KBM-7 (cell line): ENCODE measurements around the gene MAP1LC3B2.
"Not testable (repeated sequence)": the region's sequence is repeated elsewhere in the genome, so short reads cannot be mapped to it uniquely, and the experiment has no call there.

Experiments used
- DNase-seq: peaks from one replicate; pipeline ENCODE4 v3.0.0-alpha.2; 2015
- in situ Hi-C: fragments of 300-500 bp; cut with MboI; formaldehyde crosslinking; loops from 2 replicates; pipeline ENCODE4 v1.14.3; 2020; ENCODE audit warnings: low sequenced_read_pairs, low pct_unique_long_range_greater_than_20kb, mixed read lengths

The MAP1LC3B2 gene

GRCh38 chr12:116556356-116556952 lies 2.7 kb upstream of the MAP1LC3B2 start:
- in situ Hi-C loops = no loop called here
- no peak for DNase-seq

- peak; percentile 70 for DNase-seq
- in situ Hi-C loops = no loop called here
Observed at GRCh38 chr12:116556964-116557698, 2.0 kb upstream of the MAP1LC3B2 start.

- DNase-seq = no peak
- in situ Hi-C loops = no loop called here
Observed at GRCh38 chr12:116558280-116559161, 660 bp upstream of the MAP1LC3B2 start.

- peak; percentile 50 for DNase-seq
- in situ Hi-C loops = no loop called here
Observed at GRCh38 chr12:116561181-116561821, 2.1 kb downstream of the MAP1LC3B2 start.

- in situ Hi-C loops = no loop called here
Observed at GRCh38 chr12:116562090-116562489, 2.9 kb downstream of the MAP1LC3B2 start.

DNA sequence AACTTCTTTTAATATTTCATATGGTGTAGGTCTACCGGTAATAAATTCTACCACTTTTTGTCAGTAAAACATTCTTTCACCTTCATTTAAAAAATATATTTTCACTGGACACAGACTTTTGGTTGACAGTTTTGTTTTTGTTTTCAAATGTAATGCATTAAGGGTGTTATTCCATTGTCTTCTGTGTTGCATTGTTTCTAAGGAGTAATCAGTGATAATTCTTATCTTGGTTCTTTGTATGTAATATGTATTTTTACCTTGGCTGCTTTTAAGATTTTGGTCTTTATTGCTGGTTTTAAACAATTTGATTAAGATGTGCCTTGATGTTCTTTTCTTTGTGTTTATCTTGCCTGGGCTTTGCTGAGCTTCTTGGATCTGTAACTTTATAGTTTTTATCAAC lies 4.1 kb downstream of the MAP1LC3B2 start:
- DNase-seq = no peak
- in situ Hi-C loops = no loop called here

More at GRCh38 chr12:116562090-116562489, 2.9 kb downstream of the MAP1LC3B2 start:
- no peak for DNase-seq

- DNase-seq = no peak
- in situ Hi-C loops = no loop called here
Observed at GRCh38 chr12:116564080-116564479, 4.9 kb downstream of the MAP1LC3B2 start.

- DNase-seq = not testable (repeated sequence)
Observed at GRCh38 chr12:116565221-116565620, 6.0 kb downstream of the MAP1LC3B2 start.

GRCh38 chr12:116565963-116566362 lies 6.8 kb downstream of the MAP1LC3B2 start:
- in situ Hi-C loops = no loop called here
- no peak for DNase-seq

More at GRCh38 chr12:116565221-116565620, 6.0 kb downstream of the MAP1LC3B2 start:
- in situ Hi-C loops = not testable (repeated sequence)

- no peak for DNase-seq
- in situ Hi-C loops = no loop called here
Observed at GRCh38 chr12:116568203-116568602, 9.0 kb downstream of the MAP1LC3B2 start.

DNA sequence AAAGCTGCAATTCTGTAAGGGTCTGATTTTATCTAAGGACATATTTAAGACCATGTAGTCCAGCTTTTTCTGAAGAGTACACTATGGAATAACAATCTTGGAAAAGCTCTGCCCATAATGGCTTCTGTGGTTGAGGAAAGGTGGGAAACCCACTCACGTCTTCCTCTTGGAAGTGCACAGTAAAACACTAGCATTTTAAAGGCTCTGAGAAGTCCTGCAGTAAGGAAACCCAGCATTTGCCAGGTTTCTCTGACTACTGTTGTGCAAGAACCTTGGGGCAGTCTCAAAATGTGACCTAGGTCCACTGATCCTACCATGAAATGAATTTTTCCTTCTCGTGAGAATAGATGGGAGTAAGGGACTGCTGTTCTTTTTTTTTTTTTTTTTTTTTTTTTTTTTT lies 11.9 kb downstream of the MAP1LC3B2 start:
- in situ Hi-C loops = no loop called here
- DNase-seq = no peak

GRCh38 chr12:116573776-116574175 lies 14.6 kb downstream of the MAP1LC3B2 start:
- in situ Hi-C loops = no loop called here
- no peak for DNase-seq

GRCh38 chr12:116575754-116576153 lies 16.6 kb downstream of the MAP1LC3B2 start:
- in situ Hi-C loops = not testable (repeated sequence)

DNA sequence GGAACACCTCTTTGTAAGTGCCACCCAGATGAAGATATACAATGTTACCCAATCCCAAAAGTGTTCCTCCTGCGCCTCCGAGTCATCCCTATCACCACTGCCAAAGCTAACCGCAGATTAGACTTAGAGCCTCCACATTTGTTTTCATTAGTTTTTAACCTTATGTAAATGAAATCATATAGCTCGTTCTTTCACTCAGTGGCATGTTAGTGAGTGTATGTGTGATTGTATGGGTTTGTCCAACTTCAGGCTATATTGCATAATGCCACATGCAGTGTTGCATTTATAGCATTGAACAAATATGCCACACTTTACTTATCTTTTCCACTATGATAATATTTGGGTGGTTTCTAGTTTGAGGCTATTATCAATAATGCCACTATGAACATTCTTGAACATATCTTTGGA lies 18.0 kb downstream of the MAP1LC3B2 start:
- in situ Hi-C loops = no loop called here
- no peak for DNase-seq

More at GRCh38 chr12:116575754-116576153, 16.6 kb downstream of the MAP1LC3B2 start:
- DNase-seq = not testable (repeated sequence)

DNA sequence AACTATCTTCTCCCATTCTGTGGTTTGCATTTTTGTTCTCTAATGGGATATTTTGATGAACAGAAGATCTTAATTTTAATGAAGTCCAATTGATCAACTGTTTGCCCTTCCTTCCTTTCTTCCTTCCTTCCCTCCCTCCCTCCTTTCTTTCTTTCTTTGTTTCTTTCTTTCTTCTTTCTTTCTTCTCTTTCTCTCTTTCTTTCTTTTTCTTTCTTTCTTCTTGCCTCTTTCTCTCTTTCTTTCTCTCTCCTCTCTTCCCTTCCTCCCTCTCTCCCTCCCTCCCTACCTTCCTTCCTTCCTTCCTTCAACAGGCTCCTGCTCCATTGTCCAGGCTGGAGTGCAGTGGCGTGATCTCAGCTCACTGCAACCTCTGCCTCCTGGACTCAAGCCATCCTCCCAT lies 18.9 kb downstream of the MAP1LC3B2 start:
- in situ Hi-C loops = no loop called here
- DNase-seq = no peak

- in situ Hi-C loops = no loop called here
- no peak for DNase-seq
Observed at GRCh38 chr12:116582610-116583009, 23.4 kb downstream of the MAP1LC3B2 start.

GRCh38 chr12:116583129-116583694 lies 24.0 kb downstream of the MAP1LC3B2 start:
- in situ Hi-C loops = no loop called here
- no peak for DNase-seq

DNA sequence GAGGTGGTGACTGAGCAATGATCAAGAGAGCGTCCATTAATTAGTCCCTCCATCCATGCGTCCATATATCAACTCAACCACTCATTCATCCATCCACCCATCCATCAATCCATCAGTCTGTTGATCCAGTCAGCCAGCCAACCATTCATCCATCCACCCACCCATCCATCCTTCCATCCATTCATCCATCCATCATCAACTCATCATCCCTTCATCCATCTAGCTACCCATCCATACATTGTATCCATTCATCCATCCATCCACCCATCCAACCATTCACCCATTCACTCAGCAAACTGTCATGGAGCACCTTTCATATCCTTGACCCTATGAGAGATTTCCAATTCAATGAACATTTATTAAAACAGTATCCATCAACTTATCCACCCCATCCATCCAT lies 28.1 kb downstream of the MAP1LC3B2 start:
- DNase-seq = no peak
- in situ Hi-C loops = no loop called here
